HFF-Myc (cell line): ENCODE results near the gene CBARP.

ENCODE experiments used
- DNase-seq: peaks from one replicate; pipeline ENCODE4 v3.0.0-alpha.2; 2011; ENCODE audit warnings: low read depth; ENCODE audit errors: extremely low read depth
- H3K4me3 ChIP-seq: replicated peaks from 2 replicates; pipeline ENCODE4 v1.5.1; 2011; ENCODE audit warnings: low read depth, mild to moderate bottlenecking, control low read depth, low read length
- CTCF ChIP-seq: IDR thresholded peaks from 2 replicates; pipeline ENCODE4 v1.5.1; 2012; ENCODE audit warnings: mild to moderate bottlenecking, low read depth, low read length, control low read depth; ENCODE audit errors: missing control alignments

The CBARP gene

GRCh38 chr19:1226227-1226518, 11.6 kb downstream of the CBARP start:
- TF ChIP-seq CTCF: no peak

GRCh38 chr19:1225440-1226226, 12.2 kb downstream of the CBARP start:
- no peak for TF ChIP-seq CTCF
- no peak for DNase-seq
- no peak overlapping the region for H3K4me3 ChIP-seq

More at GRCh38 chr19:1226227-1226518, 11.6 kb downstream of the CBARP start:
- no peak overlapping the region for H3K4me3 ChIP-seq
- no peak for DNase-seq

- no peak for DNase-seq
- no peak overlapping the region for H3K4me3 ChIP-seq
- no peak for TF ChIP-seq CTCF
Measured at GRCh38 chr19:1224847-1225246, 13.0 kb downstream of the CBARP start.

GRCh38 chr19:1224047-1224825, 13.6 kb downstream of the CBARP start:
- DNase-seq: no peak
- TF ChIP-seq CTCF: no peak
- no peak overlapping the region for H3K4me3 ChIP-seq

- H3K4me3 ChIP-seq: no peak overlapping the region
- DNase-seq: no peak
- TF ChIP-seq CTCF: peak; percentile 59
Measured at GRCh38 chr19:1223018-1223855, 14.6 kb downstream of the CBARP start.

- no peak overlapping the region for H3K4me3 ChIP-seq
- no peak for TF ChIP-seq CTCF
- no peak for DNase-seq
Measured at GRCh38 chr19:1222394-1222793, 15.4 kb downstream of the CBARP start.
